MM.1S (cell line): Measurements from ENCODE around the gene TGOLN2.

Experiments
- DNase-seq: peaks from one replicate; pipeline ENCODE4 v3.0.0-alpha.2; 2015
- H2AFZ ChIP-seq: fragments of 300-600 bp; sonication (generic); 2 replicates; pipeline ENCODE4 v1.6.0; 2016; ENCODE audit warnings: antibody characterized with exemption, low read length
- H3F3A ChIP-seq: fragments of 300-600 bp; sonication (generic); 2 replicates; pipeline ENCODE4 v1.6.1; 2016; ENCODE audit warnings: mild to moderate bottlenecking, antibody characterized with exemption, low read length, moderate library complexity, mixed read lengths; ENCODE audit not compliant: insufficient read depth
- H3K27ac ChIP-seq: fragments of 300-600 bp; sonication (generic); 2 replicates; pipeline ENCODE4 v1.5.1; 2016; ENCODE audit warnings: mild to moderate bottlenecking, low read length
- H3K27me3 ChIP-seq: fragments of 300-600 bp; sonication (generic); replicated peaks from 2 replicates; pipeline ENCODE4 v1.6.0; 2016; ENCODE audit warnings: low read length; ENCODE audit not compliant: insufficient read depth
- H3K36me3 ChIP-seq: fragments of 300-600 bp; sonication (generic); replicated peaks from 2 replicates; pipeline ENCODE4 v1.6.1; 2016; ENCODE audit warnings: mild to moderate bottlenecking, low read length, mixed read lengths; ENCODE audit not compliant: insufficient read depth
- H3K4me1 ChIP-seq: fragments of 300-600 bp; sonication (generic); 2 replicates; pipeline ENCODE4 v1.6.1; 2016; ENCODE audit warnings: low read length, mixed read lengths
- H3K4me2 ChIP-seq: fragments of 300-600 bp; sonication (generic); 2 replicates; pipeline ENCODE4 v1.6.0; 2016; ENCODE audit warnings: low read depth, low read length
- H3K4me3 ChIP-seq: fragments of 300-600 bp; sonication (generic); 2 replicates; pipeline ENCODE4 v1.5.1; 2016; ENCODE audit warnings: low read length, mixed read lengths
- H3K79me2 ChIP-seq: fragments of 300-600 bp; sonication (generic); 2 replicates; pipeline ENCODE4 v1.6.1; 2016; ENCODE audit warnings: mixed run types, low read length, mixed read lengths
- H3K9ac ChIP-seq: fragments of 300-600 bp; sonication (generic); 2 replicates; pipeline ENCODE4 v1.6.1; 2016; ENCODE audit warnings: low read length, mixed read lengths
- H3K9me2 ChIP-seq: fragments of 300-600 bp; sonication (generic); replicated peaks from 2 replicates; pipeline ENCODE4 v1.6.1; 2016; ENCODE audit warnings: mild to moderate bottlenecking, low read length, mixed read lengths; ENCODE audit not compliant: insufficient read depth
- H3K9me3 ChIP-seq: fragments of 300-600 bp; sonication (generic); replicated peaks from 2 replicates; pipeline ENCODE4 v1.6.1; 2016; ENCODE audit warnings: mild to moderate bottlenecking, low read length, mixed read lengths; ENCODE audit not compliant: insufficient read depth
- H4K20me1 ChIP-seq: fragments of 300-600 bp; sonication (generic); 2 replicates; pipeline ENCODE4 v1.6.1; 2016; ENCODE audit warnings: mild to moderate bottlenecking, low read length, moderate library complexity, mixed read lengths; ENCODE audit not compliant: insufficient read depth
- EZH2 ChIP-seq: fragments of 300-600 bp; sonication (generic); optimal IDR thresholded peaks from 2 replicates; pipeline ENCODE3; 2017; ENCODE audit warnings: low read depth, mild to moderate bottlenecking, antibody characterized with exemption, low read length, mixed read lengths
- EZH2phosphoT487 ChIP-seq: fragments of 300-600 bp; sonication (generic); IDR thresholded peaks from 2 replicates; pipeline ENCODE4 v1.6.1; 2018; ENCODE audit warnings: antibody characterized with exemption, low read length
- TF ChIP-seq, protein P1 (sequence below): fragments of 300-600 bp; sonication (generic); IDR thresholded peaks from 2 replicates; pipeline ENCODE4 v1.5.1; 2016; ENCODE audit warnings: antibody characterized with exemption, low read length, mixed read lengths

TGOLN2 gene

DNA sequence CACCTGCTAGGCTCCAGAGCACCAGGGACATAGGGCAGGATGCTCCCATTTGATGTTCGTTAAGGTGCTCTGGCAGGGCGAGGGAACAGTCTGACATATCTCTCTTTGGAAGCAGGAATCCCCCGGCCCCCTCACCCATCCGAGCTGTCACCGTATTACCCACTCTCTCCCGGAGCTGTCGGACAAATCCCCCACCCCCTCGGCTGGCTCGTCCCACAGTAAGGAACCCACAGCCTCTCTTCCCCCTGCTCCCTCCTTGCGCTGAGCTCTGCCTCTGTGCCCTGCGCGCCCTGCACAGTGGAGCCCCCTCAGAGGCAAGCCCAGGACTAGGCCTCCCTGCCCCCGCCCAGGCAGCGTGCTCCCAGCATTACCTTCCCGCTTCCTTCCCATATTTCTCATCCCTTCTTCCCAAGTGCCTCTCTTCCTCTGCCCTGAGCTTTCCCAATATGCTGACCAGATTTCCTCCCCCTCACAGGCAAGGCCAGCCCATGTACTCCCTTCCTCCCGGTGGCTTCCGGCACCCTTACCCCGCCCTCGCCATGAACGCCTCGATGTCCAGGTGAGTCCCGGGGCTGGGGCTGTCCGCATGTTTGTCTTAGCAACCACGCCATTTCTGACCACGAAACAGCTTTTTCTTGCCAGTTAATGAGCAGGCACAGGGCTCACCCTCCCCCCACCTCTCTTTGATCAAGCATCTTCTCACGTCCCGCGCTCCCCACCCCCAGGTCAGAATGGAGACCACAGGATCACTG, 23.8 kb downstream of the TGOLN2 start:
- Histone ChIP-seq H3K27me3 (no peaks in the 10 kb centered on the region), H3K79me2 (no peaks in the 10 kb centered on the region), H3K4me1 (peaks cover 6% of the 10 kb centered on the region), H2AFZ (no peak overlapping the region), H3K4me3 (no peak overlapping the region), H3F3A (peaks cover 3% of the 10 kb centered on the region), H4K20me1 (no peaks in the 10 kb centered on the region), H3K9me3 (no peaks in the 10 kb centered on the region), H3K36me3 (no peaks in the 10 kb centered on the region), H3K9me2 (no peaks in the 10 kb centered on the region), H3K27ac (no peak overlapping the region), H3K9ac (no peak overlapping the region), H3K4me2 (no peak overlapping the region)
- TF ChIP-seq, protein P1, sequence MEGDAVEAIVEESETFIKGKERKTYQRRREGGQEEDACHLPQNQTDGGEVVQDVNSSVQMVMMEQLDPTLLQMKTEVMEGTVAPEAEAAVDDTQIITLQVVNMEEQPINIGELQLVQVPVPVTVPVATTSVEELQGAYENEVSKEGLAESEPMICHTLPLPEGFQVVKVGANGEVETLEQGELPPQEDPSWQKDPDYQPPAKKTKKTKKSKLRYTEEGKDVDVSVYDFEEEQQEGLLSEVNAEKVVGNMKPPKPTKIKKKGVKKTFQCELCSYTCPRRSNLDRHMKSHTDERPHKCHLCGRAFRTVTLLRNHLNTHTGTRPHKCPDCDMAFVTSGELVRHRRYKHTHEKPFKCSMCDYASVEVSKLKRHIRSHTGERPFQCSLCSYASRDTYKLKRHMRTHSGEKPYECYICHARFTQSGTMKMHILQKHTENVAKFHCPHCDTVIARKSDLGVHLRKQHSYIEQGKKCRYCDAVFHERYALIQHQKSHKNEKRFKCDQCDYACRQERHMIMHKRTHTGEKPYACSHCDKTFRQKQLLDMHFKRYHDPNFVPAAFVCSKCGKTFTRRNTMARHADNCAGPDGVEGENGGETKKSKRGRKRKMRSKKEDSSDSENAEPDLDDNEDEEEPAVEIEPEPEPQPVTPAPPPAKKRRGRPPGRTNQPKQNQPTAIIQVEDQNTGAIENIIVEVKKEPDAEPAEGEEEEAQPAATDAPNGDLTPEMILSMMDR, result no peak
- TF ChIP-seq EZH2phosphoT487 (no peak), EZH2 (no peak)
- no peak for DNase-seq

GRCh38 chr2:85302121-85302520, 25.7 kb downstream of the TGOLN2 start:
- no peaks in the 10 kb centered on the region for H3K4me1 ChIP-seq
- no peak overlapping the region for H3K4me3 ChIP-seq
- H4K20me1 ChIP-seq, result no peaks in the 10 kb centered on the region
- no peak overlapping the region for H3K4me2 ChIP-seq
- no peaks in the 10 kb centered on the region for H3K27me3 ChIP-seq
- no peaks in the 10 kb centered on the region for H3K36me3 ChIP-seq
- no peaks in the 10 kb centered on the region for H3K79me2 ChIP-seq
- no peak overlapping the region for H3K9ac ChIP-seq
- no peak overlapping the region for H2AFZ ChIP-seq
- TF ChIP-seq EZH2 (no peak), EZH2phosphoT487 (no peak)
- TF ChIP-seq, protein P1, result no peak
- H3K9me2 ChIP-seq, result no peaks in the 10 kb centered on the region
- H3K27ac ChIP-seq, result no peak overlapping the region
- DNase-seq, result no peak
- no peaks in the 10 kb centered on the region for H3K9me3 ChIP-seq
- H3F3A ChIP-seq, result no peaks in the 10 kb centered on the region

DNA sequence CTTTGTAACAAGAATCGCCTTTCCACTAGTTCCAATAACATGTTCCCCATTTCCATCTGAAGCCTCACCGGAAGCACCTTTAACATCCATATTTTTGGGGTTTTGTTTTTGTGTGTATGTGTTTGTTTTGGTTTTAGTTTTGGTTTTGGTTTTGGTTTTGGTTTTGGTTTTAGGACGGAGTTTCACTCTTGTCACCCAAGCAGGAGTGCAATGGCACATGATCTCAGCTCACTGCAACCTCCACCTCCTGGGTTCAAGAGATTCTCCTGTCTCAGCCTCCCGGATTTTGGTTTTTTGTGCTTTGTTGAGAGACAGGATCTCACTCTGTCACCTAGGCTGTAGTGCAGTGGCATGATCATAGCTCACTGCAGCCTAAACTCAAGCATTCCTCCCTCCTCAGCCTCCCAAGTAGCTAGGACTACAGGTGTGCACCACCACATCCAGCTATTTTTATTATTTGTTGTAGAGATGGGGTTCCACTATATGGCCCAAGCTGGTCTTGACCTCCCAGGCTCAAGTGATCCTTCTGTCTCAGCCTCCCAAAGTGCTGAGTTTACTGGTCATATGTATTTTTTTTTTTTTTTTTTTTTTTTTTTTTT, 36.3 kb downstream of the TGOLN2 start:
- Histone ChIP-seq H3K36me3 (no peaks in the 10 kb centered on the region), H3K4me3 (peak overlapping the region; percentile 26; the same call in 1 of the 2 replicates), H3K79me2 (no peaks in the 10 kb centered on the region), H3K27me3 (no peaks in the 10 kb centered on the region), H3K9me2 (no peaks in the 10 kb centered on the region), H3K9ac (no peak overlapping the region), H4K20me1 (no peaks in the 10 kb centered on the region), H3K4me1 (peaks cover 8% of the 10 kb centered on the region; the same call in 1 of the 2 replicates), H3F3A (peaks cover 10% of the 10 kb centered on the region; the same call in 1 of the 2 replicates), H3K9me3 (no peaks in the 10 kb centered on the region), H3K4me2 (peak overlapping the region; percentile 25; the same call in 1 of the 2 replicates), H2AFZ (peak overlapping the region; percentile 57), H3K27ac (peak overlapping the region; percentile 3; the same call in 1 of the 2 replicates)
- peak; percentile 76 for DNase-seq
- TF ChIP-seq EZH2 (no peak), EZH2phosphoT487 (no peak)
- TF ChIP-seq, protein P1, result no peak
